ENCODE results near the gene CTSC.

Gene CTSC

DNA sequence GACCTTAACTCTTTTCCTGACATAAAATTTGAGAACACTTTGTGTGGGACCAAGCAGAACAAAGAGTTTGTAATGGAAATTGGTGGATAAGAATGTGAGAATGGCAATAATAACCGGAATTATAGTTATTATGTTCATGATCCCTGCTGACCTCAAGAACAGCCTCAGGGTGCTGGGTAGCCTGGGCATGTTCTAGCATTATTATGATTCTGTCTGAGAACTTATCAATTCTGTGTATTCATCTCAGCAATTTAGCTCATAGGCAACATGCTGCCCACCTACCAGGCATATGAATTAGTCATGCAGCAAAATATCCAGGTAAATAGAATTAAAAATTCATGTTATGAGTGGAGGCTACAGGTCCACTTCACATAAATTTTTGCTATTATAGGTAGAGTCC, 61.9 kb downstream of the CTSC start:
- TF ChIP-seq, protein P1, sequence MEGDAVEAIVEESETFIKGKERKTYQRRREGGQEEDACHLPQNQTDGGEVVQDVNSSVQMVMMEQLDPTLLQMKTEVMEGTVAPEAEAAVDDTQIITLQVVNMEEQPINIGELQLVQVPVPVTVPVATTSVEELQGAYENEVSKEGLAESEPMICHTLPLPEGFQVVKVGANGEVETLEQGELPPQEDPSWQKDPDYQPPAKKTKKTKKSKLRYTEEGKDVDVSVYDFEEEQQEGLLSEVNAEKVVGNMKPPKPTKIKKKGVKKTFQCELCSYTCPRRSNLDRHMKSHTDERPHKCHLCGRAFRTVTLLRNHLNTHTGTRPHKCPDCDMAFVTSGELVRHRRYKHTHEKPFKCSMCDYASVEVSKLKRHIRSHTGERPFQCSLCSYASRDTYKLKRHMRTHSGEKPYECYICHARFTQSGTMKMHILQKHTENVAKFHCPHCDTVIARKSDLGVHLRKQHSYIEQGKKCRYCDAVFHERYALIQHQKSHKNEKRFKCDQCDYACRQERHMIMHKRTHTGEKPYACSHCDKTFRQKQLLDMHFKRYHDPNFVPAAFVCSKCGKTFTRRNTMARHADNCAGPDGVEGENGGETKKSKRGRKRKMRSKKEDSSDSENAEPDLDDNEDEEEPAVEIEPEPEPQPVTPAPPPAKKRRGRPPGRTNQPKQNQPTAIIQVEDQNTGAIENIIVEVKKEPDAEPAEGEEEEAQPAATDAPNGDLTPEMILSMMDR (IDR thresholded peaks at IDR 0.05; ENCODE audit: low read depth, low read length), result no peak
- no peak for DNase-seq (ENCODE audit: low read depth, low spot score)
- in situ Hi-C loops (cut with HindIII; ENCODE audit: low sequenced_read_pairs), result no loop called here
- no peak overlapping the region for H3K4me3 ChIP-seq (ENCODE audit: low read depth, low read length)

DNA sequence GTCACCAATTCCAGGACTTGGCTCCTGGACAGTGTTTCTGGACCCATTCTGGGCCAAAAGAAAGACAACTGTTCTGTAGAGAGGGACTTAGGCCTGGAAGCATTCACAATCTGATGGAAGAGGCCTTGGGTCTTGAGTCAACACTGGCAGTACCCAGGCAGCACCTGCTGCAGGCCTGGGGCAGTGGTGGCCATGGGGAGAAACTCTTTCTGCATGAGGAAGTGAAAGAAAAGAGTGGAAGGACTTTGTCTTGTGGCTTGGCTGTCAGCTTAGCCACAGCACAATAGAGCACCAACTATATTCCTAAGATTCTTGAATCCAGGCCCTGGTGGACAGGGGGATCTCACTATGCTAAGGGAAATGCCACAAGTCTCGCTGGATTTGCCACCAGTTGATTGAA, 70.6 kb downstream of the CTSC start:
- H3K4me3 ChIP-seq (ENCODE audit: low read depth, low read length), result no peak overlapping the region
- no peak for DNase-seq (ENCODE audit: low read depth, low spot score)
- in situ Hi-C loops (cut with HindIII; ENCODE audit: low sequenced_read_pairs), result no loop called here
- TF ChIP-seq, protein P1 (IDR thresholded peaks at IDR 0.05; ENCODE audit: low read depth, low read length), result no peak

DNA sequence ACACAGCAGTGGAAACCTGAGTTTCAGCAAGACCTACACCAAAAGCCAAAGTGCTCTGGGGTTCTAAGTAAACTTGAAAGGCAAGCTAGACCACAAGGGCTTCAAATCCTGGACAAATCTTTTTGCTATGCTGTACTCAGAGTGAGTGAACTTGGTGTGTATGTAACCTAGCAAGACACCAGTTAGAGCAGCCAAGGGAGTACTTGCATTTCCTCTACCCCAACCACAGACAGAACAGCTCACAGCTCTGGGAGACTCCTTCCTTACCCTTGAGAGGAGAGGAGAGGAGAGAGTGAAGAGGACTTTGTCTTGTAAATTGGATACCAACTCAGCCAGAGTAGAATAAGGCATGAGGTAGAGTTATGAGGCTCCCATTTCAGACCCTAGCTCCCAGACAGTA, 71.4 kb downstream of the CTSC start:
- in situ Hi-C loops (cut with HindIII; ENCODE audit: low sequenced_read_pairs), result no loop called here
- no peak for DNase-seq (ENCODE audit: low read depth, low spot score)

DNA sequence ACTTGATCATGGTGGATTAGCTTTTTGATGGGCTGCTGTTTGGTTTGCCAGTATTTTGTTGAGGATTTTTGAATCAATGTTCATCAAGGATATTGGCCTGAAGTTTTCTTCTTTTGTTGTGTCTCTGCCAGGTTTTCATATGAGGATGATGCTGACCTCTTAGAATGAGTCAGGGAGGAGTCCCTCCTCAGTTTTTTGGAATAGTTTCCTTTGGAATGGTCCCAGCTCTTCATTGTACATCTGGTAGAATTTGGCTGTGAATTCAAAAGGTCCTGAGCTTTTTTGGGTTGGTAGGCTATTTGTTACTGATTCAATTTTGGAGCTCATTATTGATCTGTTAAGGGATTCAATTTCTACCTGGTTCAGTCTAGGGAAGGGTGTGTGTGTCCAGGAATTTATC, 78.1 kb downstream of the CTSC start:
- H3K4me3 ChIP-seq (ENCODE audit: low read depth, low read length), result no peak overlapping the region
- no peak for DNase-seq (ENCODE audit: low read depth, low spot score)
- TF ChIP-seq, protein P1 (IDR thresholded peaks at IDR 0.05; ENCODE audit: low read depth, low read length), result no peak
- in situ Hi-C loops (cut with HindIII; ENCODE audit: low sequenced_read_pairs), result no loop called here

More for the DNA sequence above, 71.4 kb downstream of the CTSC start:
- H3K4me3 ChIP-seq (ENCODE audit: low read depth, low read length), result no peak overlapping the region
- TF ChIP-seq, protein P1 (IDR thresholded peaks at IDR 0.05; ENCODE audit: low read depth, low read length), result no peak

DNA sequence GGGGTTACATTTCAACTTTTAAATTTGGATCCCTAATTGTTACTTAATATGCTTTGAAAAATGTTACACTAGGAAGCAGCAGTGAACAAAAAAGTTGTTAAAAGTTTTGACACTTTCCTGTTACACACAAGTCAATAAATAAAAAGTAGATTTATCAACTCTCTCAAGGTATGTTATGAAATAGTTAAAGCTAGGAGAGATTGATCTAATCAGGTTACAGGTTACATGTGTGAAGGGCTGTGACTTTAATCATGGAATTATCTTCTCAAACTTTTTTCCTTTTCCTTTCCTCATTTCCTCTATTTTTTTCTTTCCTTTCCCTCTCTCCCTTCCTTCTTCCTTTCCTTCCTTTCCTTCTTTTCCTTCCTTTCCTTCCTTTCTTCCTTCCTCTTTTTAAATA, 85.3 kb downstream of the CTSC start:
- no peak for DNase-seq (ENCODE audit: low read depth, low spot score)
- H3K4me3 ChIP-seq (ENCODE audit: low read depth, low read length), result no peak overlapping the region
- in situ Hi-C loops (cut with HindIII; ENCODE audit: low sequenced_read_pairs), result no loop called here
- TF ChIP-seq, protein P1 (IDR thresholded peaks at IDR 0.05; ENCODE audit: low read depth, low read length), result no peak

DNA sequence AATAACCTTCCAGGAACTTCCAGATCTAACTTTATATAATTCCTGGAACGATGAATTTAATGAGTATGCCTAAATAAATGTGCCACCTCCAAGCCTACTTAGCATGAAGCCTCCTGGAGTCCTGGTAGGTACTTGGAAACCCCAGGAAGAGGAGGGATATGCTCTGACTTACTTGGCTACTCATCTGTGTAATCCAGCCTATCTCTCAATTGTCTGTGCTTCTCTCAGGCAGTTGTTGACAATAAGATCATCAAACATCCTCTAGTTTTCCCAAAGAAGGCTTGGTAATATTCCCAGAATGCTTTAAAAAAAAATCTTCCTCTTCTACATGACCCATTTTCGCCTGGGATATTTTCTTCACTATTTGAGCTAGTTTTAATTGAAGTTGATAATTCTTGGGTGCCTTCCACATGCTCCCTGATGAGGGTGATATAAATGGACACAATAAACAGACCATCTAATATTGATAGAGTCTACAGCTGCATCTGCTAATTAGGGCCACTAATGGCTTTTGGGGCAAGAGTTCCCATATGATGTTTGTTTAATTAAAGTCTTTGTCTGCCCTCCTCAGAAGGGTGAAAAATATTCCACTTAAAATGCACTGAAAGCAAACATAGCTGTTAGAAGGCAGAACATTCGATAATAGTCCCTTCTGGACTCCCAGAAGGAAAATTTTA, 86.8 kb downstream of the CTSC start:
- H3K4me3 ChIP-seq (ENCODE audit: low read depth, low read length), result no peak overlapping the region
- in situ Hi-C loops (cut with HindIII; ENCODE audit: low sequenced_read_pairs), result no loop called here
- DNase-seq (ENCODE audit: low read depth, low spot score), result no peak
- TF ChIP-seq, protein P1 (IDR thresholded peaks at IDR 0.05; ENCODE audit: low read depth, low read length), result no peak

Measured in astrocyte of the spinal cord (primary cell).